Activated CD4-positive, alpha-beta T cell treated with anti-CD3 and anti-CD28 coated beads, Interleukin-2, Interleukin-6, amounts not matched to agents 100 ng/mL and 50 ng/mL, durations not matched to agents 16 hours and 8 hours (primary cell): ENCODE results near the gene SHANK1.

ENCODE experiments used
- DNase-seq: peaks from one replicate; pipeline ENCODE4 v3.0.0-alpha.2; 2020

Gene SHANK1

GRCh38 chr19:50710612-50711011, 9.0 kb downstream of the SHANK1 start:
- no peak for DNase-seq

- no peak for DNase-seq
Measured at GRCh38 chr19:50710094-50710493, 9.5 kb downstream of the SHANK1 start.

- no peak for DNase-seq
Measured at GRCh38 chr19:50708179-50708879, 11.3 kb downstream of the SHANK1 start.

GRCh38 chr19:50706387-50706786, 13.2 kb downstream of the SHANK1 start:
- DNase-seq: no peak

GRCh38 chr19:50705422-50706019, 14.1 kb downstream of the SHANK1 start:
- DNase-seq: peak; percentile 53

- no peak for DNase-seq
Measured at GRCh38 chr19:50703915-50704796, 15.4 kb downstream of the SHANK1 start.

GRCh38 chr19:50702871-50703829, 16.5 kb downstream of the SHANK1 start:
- no peak for DNase-seq

GRCh38 chr19:50702158-50702870, 17.3 kb downstream of the SHANK1 start:
- DNase-seq: no peak

- DNase-seq: no peak
Measured at GRCh38 chr19:50701367-50701985, 18.1 kb downstream of the SHANK1 start.

GRCh38 chr19:50697414-50698124, 22.0 kb downstream of the SHANK1 start:
- no peak for DNase-seq

GRCh38 chr19:50696094-50696483, 23.5 kb downstream of the SHANK1 start:
- DNase-seq: no peak

GRCh38 chr19:50695251-50696093, 24.1 kb downstream of the SHANK1 start:
- DNase-seq: peak; percentile 16

GRCh38 chr19:50694815-50695145, 24.8 kb downstream of the SHANK1 start:
- no peak for DNase-seq

GRCh38 chr19:50693064-50693975, 26.3 kb downstream of the SHANK1 start:
- DNase-seq: no peak

GRCh38 chr19:50690439-50690838, 29.2 kb downstream of the SHANK1 start:
- DNase-seq: no peak

GRCh38 chr19:50688766-50689165, 30.8 kb downstream of the SHANK1 start:
- DNase-seq: no peak

- DNase-seq: no peak
Measured at GRCh38 chr19:50686310-50687032, 33.1 kb downstream of the SHANK1 start.
